GM21619 (cell line): Measurements from ENCODE around the gene SBDS.
A peak's percentile ranks its signal among the peaks of the same experiment; 100 is the strongest.
"Not testable (repeated sequence)": the region's sequence is repeated elsewhere in the genome, so short reads cannot be mapped to it uniquely, and the experiment has no call there.

Experiments
- ATAC-seq: cut with Tn5 transposase; IDR thresholded peaks from one replicate; pipeline ENCODE4 v1.9.1; 2021; ENCODE audit not compliant: unreplicated experiment

The SBDS gene

DNA sequence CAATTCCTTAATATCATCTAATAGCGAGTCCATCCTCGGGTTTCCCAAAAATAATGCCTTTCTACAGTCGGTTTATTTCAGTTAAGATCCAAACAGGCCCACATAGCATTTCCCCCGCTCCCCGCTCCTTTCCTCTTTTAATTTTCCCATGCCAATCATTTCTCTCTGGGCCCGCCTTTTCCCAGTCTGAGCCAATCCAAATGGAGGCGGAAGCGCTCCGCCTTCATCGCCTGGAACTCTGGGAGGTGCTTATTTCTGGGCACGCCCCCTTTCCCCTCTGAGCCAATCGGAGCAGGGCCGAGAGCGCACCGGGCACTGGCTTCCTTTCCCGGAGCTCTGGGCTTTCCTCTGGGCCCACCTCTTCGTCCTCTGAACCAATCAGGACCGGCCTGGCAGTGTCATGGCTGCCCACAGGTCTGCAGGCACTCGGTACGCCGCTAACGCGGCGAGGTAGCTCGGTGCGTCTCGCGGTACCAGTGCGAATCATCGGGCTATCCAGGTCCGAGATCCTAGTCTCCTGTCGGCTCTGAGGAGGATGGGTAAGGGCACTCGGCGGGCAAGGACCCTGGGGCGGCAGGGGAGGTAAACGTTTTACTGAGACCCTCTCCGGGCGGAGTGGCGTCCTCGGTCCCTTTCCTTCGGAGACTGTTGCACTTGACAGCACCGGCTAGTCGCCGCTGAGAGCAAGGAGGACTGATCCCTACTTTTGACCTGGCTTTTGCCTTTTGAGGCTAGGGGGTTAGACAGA is 1.2 kb upstream of the SBDS start, which contains the start of gene TYW1:
Gene TYW1 (plus strand): TSS at position 390 of the 748 bp plus-strand sequence. CDS start 146 bp downstream, at position 536.
- ATAC-seq = peak; percentile 81

DNA sequence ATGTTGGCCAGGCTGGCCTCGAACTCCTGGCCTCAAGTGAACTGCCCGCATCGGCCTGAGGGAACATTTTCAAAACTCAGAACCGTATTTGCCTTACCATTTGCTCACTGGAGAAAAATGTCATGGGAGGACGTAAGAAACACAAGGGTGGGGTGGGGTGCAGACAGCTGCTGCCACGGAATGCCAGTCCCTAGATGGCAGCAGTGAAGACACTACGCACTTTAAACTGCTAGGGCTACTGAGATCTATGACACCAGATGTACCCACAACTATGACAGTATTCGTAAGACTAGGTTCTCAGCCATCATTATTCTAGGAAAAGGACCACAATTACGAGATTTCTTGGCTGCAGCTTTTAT is 716 bp downstream of the SBDS start:
- peak; percentile 35 for ATAC-seq

DNA sequence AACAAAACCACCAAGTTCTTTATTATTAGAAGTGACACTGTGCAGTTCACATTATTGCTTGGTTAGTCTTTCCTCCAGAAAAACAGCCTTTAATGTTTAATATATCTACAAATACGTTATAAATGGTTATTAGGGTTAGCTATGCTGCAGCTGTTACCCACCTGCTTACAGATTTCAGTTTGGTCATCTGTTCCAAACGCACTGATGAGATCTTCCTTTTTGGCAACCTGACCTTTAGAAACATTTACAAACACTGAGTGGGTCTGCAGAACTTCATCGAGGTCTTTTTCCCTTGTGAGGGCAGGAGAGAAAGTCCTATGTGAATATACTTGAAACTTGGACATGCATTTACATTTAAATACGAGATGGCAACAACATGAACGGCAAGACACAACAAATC is 1.3 kb downstream of the SBDS start:
- ATAC-seq = not testable (repeated sequence)

DNA sequence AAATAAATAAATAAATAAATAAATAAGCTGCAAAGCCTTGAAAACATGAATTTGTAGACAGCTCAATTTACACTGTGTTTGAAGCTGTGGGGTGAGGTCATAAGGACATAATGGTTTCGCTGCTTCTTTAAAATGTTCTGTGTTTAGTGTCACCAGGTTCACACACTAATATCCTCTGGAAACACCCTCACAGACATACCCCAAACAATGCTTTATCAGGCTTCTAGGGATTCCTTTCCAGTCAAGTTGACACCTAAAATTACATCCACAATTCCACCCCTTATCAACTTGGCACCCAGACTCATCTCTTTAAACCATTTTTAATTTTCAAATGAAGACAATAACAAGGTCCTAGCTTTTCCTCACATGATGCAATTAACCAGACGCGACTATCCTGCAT is 5.8 kb downstream of the SBDS start:
- ATAC-seq = not testable (repeated sequence)

DNA sequence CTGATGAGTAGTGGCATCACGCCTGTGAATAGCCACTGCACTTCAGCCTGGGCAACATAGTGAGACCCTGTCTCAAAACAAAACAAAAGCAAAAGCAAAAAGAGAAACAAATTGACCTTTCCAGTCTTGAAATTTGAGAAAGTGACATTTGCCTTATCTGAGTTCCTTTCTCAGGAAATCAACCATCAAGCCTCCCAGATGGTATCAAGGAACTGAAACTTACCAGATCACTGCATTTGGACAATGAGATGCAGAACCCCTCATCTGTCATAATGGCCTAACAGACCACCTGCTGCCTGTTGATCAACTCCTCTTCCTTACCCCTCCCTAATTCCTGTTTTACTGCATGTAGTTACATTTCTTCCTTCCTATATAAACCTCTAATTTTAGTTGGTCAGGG is 15.1 kb downstream of the SBDS start:
- not testable (repeated sequence) for ATAC-seq

DNA sequence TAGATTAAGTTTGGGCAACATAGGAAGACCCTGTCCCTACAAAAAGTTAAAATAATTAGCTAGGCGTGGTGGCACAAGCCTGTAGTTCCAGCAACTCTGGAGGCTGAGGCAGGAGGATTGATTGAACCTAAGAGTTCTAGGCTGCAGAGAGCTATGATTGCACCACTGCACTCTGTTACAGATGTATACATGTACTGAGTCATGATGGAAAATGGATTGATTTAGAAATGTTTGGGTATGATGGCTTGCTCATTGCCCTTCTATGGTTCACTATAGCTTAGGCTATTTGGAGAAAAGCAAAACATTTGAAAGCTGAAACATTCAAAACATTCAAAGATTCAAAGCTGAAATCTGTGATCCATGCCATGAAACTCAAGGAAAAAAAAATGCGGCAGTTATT is 16.4 kb downstream of the SBDS start:
- not testable (repeated sequence) for ATAC-seq

DNA sequence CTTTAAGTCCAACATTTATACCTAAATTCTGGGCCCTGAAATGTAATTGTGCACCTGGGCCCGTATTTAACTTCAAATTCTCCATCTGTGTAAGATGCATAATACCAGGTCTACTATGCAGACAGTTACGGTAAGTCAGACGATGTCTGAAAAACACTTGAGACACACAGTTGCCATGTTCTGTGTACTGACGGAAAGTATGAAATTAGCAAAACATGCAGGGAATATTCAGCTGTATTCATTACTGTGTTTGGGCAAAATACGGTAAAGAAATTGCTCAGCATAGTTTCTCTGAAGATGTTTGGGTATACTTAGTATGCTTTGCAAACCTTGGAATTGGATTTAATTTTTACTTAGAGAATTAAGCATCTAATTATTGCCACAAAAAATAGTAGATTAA is 17.1 kb downstream of the SBDS start:
- not testable (repeated sequence) for ATAC-seq

DNA sequence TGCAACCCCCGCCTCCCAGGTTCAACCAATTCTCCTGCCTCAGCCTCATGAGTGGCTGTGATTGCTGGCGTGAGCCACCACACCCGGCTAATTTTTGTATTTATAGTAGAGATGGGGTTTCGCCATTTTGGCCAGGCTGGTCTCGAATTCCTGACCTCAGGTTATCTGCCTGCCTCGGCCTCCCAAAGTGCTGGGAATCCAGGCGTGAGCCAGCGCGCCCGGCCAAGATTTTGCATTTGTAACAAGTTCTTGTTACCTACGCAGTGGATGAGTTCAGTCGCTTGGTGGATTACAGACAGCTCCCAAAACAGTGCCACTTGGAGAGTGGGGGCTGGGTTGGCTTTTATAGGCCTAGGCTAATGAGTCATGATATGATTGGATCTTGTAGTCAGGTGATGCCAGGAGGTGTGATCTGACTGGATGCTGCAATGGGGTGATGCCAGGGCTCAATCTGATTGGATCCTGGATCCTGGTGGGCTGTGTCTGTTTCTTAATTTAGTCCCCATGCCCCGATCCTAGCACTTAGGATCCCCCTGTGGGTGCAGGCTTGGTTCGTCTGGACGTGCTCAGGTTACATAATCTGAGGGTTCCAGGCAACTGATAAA is 20.3 kb downstream of the SBDS start:
- no peak for ATAC-seq

DNA sequence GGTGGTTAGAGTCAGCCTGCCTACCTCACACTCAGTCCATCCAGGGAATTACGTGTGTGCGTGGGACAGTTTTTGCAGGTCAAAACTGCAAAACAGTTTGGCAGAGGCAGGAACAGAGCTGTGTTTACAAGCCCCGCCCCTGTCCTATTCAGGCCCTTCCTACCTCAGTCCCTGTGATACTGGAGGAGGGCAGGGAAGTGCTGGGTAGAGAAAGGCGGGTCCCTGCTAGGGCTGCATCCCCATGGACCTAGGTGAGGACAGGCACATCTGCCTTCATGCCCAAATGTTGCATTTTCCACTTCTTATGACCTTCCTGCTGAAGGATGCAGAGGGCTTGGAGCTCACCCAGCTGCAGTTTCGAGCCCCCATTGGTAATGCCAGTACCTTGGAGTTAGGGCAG is 25.1 kb downstream of the SBDS start:
- no peak for ATAC-seq

DNA sequence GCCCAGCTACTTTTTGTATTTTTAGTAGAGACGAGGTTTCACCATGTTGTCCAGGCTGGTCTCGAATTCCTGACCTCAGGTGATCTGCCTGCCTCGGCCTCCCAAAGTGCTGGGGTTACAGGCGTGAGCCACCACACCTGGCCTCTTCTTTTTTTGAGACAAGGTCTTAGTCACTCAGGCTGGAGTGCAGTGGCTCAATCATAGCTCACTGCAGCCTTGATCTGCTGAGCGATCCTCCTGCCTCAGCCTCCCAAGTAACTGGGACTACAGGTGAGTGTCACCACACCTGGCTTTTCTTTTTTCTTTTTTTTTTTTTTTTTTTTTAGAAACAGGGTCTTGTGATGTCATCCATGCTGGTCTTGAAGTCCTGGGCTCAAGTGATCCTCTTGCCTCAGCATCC is 26.4 kb downstream of the SBDS start:
- ATAC-seq = not testable (repeated sequence)

DNA sequence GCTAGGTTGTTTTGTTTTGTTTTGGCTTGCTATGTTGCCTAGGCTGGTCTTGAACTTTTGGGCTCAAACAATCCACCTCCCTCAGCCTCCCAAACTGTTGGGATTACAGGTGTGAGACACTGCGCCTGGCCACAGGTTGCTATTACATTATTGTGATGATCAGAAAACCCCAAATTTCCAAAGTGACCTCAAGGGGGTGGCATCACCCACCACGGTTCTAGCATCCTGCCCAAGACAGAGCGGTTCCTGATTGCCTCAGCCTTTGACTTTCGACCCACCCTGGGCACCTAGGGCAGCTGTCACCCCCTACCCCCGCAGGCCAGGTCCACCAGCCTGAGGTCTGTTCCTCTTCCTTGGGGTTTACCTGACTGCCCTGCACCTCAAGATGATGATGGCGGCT is 28.4 kb downstream of the SBDS start:
- ATAC-seq = no peak

DNA sequence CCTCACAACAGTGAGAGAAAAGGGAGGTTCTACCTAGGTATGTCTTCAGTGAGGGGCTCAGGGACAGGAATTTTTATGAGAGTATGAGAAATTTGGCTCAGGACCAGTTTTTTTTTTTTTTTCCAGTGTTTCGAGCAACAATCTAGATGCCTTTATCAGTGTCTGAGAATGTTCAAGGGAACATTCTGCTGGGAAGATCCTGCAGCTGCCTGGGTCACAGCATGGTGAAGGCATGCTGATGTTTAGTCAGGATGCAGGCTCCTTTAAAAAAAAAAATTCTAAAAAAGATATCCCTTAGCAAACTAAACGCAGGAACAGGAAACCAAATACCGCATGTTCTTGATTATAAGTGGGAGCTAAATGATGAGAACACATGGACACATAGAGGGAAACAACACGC is 31.0 kb downstream of the SBDS start:
- no peak for ATAC-seq

DNA sequence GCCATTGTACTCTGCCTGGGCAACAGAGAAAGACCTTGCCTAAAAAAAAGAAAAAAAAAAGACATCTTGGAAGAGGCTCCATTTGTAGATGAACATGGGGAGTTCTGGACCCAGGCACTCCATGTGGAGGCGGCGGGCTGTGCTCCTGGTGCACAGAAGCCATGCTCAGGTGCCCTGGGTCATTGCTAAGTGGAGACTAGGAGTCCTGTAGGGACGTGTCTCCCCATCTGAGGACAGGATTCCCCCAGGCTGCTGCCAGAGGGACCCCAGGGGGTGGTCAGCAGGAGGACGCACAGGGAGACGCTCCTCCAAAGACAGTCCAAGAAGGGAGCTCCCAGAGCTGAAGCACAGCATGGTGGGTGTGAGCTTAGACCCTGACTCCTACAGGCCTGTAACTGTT is 34.3 kb downstream of the SBDS start:
- no peak for ATAC-seq

DNA sequence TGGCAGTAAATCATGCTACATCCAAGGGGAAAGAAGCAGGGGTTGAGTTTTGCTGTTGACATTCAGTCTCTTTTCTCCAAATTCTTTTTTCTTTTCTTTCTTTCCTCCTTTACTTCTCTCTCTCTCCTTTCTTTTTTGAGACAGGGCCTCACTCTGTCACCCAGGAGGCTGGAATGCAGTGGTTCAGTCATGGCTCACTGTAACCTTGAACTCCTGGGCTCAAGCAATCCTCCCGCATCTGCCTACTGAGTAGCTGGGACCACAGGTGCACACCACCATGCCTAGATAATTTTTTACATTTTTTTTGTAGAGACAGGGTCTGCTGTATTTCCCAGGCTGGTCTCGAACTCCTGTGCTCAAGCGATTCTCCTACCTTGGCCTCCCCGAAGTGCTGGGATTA is 35.2 kb downstream of the SBDS start:
- no peak for ATAC-seq

DNA sequence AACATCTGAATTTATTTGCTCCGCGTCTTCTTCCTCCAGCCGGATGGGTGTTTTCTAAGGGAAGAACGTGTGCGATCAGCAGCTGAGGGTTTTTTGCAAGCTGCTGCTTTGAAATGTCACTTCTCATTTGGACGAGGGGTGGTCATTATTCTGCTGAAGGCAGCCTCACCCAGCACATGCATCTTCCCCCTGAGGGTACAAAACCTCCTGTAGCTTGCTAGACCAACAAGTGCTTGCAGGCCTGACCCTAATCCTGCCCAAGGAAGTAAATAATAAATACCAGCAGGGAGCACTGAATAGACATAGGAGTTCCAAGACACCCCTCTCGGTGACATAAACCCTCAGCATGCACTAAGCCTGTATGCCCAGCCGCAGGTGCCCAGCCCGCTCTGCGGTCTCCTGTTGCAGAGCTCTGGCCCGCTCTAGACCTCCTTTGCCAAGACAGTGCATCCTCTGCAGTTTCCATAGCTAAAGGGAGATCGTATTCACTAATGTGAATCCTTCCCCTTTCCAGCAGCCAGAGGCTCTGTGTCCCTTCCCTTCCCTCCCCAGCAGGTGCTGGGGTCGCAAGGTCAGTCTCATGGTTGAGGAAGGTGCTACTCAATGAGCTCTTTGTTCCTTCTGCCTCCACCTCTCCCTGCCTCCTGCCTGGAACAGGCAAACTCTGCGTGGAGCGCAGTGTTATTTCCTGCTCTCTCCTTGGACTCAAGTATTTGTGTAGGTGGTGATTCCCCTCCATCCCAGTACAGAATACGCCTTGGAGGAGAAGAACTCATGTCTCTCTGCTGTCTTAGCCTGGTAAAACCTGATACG is 36.6 kb downstream of the SBDS start:
- no peak for ATAC-seq

DNA sequence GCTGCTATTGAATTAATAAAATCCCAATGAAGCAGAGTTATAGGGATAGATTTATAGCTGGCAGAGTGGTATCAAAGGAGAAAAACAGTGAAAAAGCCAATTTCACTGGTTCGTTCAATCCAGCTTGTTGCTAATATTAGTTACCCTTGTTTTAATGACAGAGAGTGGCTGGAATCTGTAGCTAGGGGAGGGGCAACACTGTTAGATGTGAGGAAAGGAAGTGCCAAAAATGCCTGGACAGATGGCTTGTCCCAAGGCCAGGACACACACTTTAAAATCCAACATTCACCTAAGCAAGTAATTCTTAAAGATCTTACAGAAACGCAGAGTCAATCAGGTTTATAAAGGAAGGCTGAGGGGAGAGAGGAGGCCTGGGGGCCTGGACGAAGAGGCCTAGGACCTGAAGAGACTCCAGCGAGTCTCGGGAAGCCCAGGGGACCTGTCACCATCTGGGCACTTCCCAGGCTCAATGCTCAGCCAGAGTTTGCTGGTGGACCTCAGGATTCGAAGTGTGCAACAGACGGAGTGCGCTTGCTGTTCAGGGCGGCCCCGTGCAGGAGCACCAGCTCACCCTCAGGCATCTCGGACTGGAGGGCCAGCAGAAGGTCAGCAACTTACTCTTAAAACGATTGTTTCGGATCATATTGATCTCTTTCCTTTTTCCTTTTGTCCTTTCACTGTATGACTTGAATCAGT is 37.6 kb downstream of the SBDS start:
- no peak for ATAC-seq

DNA sequence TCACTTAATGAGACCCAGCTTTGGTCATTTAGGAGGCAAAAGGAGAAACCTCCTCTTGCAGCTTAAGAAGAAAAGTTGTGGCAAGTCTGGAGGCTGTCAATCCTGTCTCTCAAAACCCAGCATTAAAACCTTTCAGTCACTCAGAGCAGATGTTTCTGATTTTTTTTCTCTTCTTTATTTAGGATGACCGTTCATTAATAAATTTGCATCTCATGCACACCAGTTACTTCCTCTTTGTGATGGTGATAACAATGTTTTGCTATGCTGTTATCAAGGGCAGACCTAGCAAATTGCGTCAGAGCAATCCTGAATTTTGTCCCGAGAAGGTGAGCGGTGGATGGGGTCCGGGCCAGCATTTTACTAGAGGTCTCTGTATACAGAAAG is 42.4 kb downstream of the SBDS start:
- ATAC-seq = no peak

DNA sequence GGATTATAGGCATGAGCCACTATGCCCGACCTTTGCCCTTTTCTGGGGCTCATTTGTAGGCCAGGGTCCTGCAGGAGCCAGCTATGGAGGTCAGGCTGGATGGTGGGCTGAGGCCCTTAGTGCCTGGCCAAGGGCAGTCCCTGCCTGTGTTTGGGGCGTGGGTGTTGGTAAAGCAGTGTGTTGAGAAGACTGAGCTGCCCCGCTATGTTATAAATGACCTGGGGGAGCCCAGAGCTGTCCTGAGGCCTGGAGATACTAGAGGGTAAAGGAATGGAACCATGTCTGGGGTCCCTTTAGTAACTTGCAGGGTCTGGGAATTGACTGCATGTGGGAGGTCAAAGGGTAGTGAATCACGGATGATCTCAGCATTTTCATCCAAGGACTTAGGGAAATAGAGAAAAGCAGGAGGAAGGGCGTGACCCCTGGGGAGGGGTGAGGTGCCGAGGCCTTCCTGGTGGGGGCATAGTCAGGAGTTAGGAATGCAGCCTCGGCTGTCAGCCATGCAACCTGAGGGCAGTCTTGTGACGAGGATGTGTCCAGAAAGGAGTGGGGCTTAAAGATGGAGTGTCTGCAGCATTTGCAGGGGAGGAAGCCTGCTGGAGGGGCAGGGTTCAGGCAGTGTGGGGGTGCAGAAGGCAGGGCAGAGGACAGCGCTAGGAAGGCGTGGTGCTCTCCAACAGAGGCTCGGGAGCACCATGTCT is 42.9 kb downstream of the SBDS start:
- ATAC-seq = no peak

DNA sequence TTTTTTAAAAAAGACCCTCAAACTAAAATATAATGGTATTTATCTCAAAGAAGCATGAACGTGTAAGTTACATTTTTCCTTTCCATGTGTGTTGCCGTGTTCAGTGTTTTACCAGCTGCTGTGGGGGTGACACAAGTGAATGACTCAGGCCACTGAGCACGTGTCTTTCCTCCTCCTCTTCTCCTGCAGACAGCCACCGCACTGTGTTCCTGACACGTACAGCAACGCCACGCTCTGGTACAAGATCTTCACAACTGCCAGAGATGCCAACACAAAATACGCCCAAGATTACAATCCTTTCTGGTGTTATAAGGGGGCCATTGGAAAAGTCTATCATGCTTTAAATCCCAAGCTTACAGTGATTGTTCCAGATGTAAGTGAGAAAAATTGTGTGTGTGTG is 44.6 kb downstream of the SBDS start:
- ATAC-seq = no peak

DNA sequence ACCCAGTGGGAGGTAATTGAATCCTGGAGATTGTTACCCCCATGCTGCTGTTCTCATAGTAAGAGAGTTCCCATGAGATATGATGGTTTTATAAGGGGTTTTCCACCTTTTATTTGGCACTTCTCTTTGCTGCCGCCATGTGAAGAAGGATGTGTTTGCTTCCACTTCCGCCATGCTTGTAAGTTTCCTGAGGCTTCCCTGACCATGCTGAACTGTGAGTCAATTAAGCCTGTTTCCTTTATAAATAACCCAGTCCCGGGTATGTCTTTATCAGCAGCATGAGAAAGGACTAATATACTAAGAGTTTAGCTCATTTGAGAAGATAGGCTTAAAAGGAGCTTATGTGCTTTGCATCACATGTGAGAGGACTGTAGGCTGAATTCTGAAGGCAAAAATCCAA is 45.1 kb downstream of the SBDS start:
- no peak for ATAC-seq
